HEK293T (cell line): ENCODE measurements around the gene PRIMPOL.
"Not testable (repeated sequence)": the region's sequence is repeated elsewhere in the genome, so short reads cannot be mapped to it uniquely, and the experiment has no call there.

ENCODE experiments used
- CTCF ChIA-PET: fragments of 350-600 bp; formaldehyde crosslinking; extraction: SDS; loops from one replicate; lab custom pipeline; 2021; ENCODE audit warnings: antibody characterized with exemption, inconsistent platforms; lab: Yijun Ruan, JAX
- POLR2A ChIA-PET: fragments of 350-600 bp; formaldehyde crosslinking; extraction: SDS; loops from one replicate; lab custom pipeline; 2020; ENCODE audit warnings: antibody characterized with exemption, inconsistent platforms; lab: Yijun Ruan, JAX
- DNase-seq: peaks from one replicate; pipeline ENCODE4 v3.0.0; 2012; ENCODE audit warnings: mixed read lengths; ENCODE audit errors: extremely low spot score
- ARNT ChIP-seq: fragments of 450-650 bp; IDR thresholded peaks from 2 replicates; pipeline ENCODE4 v1.6.1; 2017; ENCODE audit warnings: mild to moderate bottlenecking
- BHLHE40 ChIP-seq: fragments of 450-650 bp; IDR thresholded peaks from 2 replicates; pipeline ENCODE4 v1.6.1; 2016; ENCODE audit warnings: mild to moderate bottlenecking, moderate library complexity, borderline replicate concordance
- CTBP1 ChIP-seq: fragments of 450-650 bp; IDR thresholded peaks from 2 replicates; pipeline ENCODE4 v1.6.1; 2016; ENCODE audit warnings: borderline replicate concordance
- ELF4 ChIP-seq: fragments of 450-650 bp; IDR thresholded peaks from 2 replicates; pipeline ENCODE4 v1.6.1; 2017; ENCODE audit warnings: antibody characterized with exemption
- FOXA1 ChIP-seq: fragments of 450-650 bp; IDR thresholded peaks from 2 replicates; pipeline ENCODE4 v1.6.1; 2016; ENCODE audit warnings: mild to moderate bottlenecking
- FOXK2 ChIP-seq: fragments of 450-650 bp; IDR thresholded peaks from 2 replicates; pipeline ENCODE4 v1.6.1; 2016; ENCODE audit warnings: mild to moderate bottlenecking
- FOXM1 ChIP-seq: fragments of 450-650 bp; IDR thresholded peaks from 2 replicates; pipeline ENCODE4 v1.6.1; 2017; ENCODE audit warnings: mild to moderate bottlenecking, borderline replicate concordance
- HDGF ChIP-seq: fragments of 450-650 bp; IDR thresholded peaks from 2 replicates; pipeline ENCODE4 v1.6.1; 2017; ENCODE audit warnings: antibody characterized with exemption, borderline replicate concordance
- L3MBTL2 ChIP-seq: fragments of 450-650 bp; conservative IDR thresholded peaks from 2 replicates; pipeline ENCODE4 v1.6.1; 2016; ENCODE audit warnings: mild to moderate bottlenecking
- LEF1 ChIP-seq: fragments of 450-650 bp; IDR thresholded peaks from 2 replicates; pipeline ENCODE4 v1.6.1; 2017; ENCODE audit warnings: mild to moderate bottlenecking, borderline replicate concordance
- NFRKB ChIP-seq: fragments of 450-650 bp; IDR thresholded peaks from 2 replicates; pipeline ENCODE4 v1.6.1; 2016; ENCODE audit warnings: mild to moderate bottlenecking, moderate library complexity
- SP1 ChIP-seq: fragments of 450-650 bp; IDR thresholded peaks from 2 replicates; pipeline ENCODE4 v1.6.1; 2017
- SUZ12 ChIP-seq: fragments of 450-650 bp; IDR thresholded peaks from 2 replicates; pipeline ENCODE4 v1.6.1; 2016; ENCODE audit warnings: mild to moderate bottlenecking
- TARDBP ChIP-seq: fragments of 450-650 bp; IDR thresholded peaks from 2 replicates; pipeline ENCODE4 v1.6.1; 2016
- ZNF384 ChIP-seq: fragments of 450-650 bp; IDR thresholded peaks from 2 replicates; pipeline ENCODE4 v1.6.1; 2016
- TF ChIP-seq, protein P1 (sequence below): fragments of 450-650 bp; IDR thresholded peaks from 2 replicates; pipeline ENCODE4 v1.6.1; 2016

The PRIMPOL gene

DNA sequence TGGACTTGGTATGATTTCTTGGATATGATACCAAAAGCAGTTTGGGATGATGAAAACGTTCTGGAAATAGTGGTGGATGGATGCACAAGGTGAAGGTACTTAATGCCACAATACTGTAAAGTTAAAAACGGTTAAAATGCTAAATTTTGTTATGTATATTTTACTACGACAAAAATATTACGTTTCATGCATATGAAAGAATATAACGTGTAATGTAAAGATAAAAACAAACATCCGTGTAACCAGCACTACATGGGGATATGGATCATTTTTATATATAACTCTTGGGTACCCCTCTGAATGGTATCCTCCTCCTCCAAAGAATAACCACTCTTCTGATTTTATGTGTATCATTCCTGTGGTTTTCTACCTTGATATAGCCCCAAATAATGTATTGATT lies 85.2 kb downstream of the PRIMPOL start:
- no peak for DNase-seq
- no peak for TF ChIP-seq FOXK2
- TF ChIP-seq FOXM1, result no peak
- TF ChIP-seq FOXA1, result no peak
- no peak for TF ChIP-seq ARNT
- TF ChIP-seq ELF4, result no peak
- no peak for TF ChIP-seq CTBP1
- TF ChIP-seq TARDBP, result no peak
- no peak for TF ChIP-seq NFRKB
- no peak for TF ChIP-seq SUZ12
- TF ChIP-seq ZNF384, result no peak
- no peak for TF ChIP-seq LEF1
- POLR2A ChIA-PET, result interaction anchor here (0.7 to 2.8 kb wide), 25 partner anchors 8 to 747 kb away, joined by 3 to 43 read pairs (median 4); partner anchors contain the start of genes CASP3, HELT and PRIMPOL
- CTCF ChIA-PET, result interaction anchor here (0.7 to 1.0 kb wide), 2 partner anchors 11 to 80 kb away, joined by 4 to 8 read pairs; no protein-coding TSS in a partner anchor

DNA sequence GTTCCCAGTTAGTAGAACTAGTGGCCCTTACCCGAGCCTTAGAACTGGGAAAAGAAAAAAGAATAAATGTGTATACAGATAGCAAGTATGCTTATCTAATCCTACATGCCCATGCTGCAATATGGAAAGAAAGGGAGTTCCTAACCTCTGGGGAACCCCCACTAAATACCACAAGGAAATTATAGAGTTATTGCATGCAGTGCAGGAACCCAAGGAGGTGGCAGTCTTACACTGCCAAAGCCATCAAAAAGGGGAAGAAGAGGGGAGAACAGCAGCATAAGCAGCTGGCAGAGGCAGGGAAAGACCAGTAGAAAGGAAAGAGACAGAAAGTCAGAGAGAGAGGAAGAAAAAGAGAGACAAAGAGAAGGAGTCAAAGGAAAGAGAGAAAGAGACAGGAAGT lies 90.0 kb downstream of the PRIMPOL start:
- DNase-seq, POLR2A ChIA-PET, CTCF ChIA-PET: not testable (repeated sequence)

DNA sequence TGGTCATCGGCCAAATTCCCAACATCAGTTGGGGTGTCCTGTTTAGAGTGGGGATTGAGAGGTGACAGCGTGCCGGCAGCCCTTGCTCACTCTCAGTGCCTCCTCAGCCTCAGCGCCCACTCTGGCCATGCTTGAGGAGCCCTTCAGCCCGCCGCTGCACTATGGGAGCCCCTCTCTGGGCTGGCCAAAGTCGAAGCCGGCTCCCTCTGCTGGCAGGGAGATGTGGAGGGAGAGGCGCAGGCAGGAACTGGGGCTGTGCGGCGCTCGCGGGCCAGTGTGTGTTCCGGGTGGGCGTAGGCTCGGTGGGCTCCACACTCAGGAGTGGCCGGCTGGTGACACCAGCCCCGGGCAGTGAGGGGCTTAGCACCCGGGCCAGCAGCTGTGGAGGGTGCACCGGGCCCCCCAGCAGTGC lies 91.4 kb downstream of the PRIMPOL start:
- POLR2A ChIA-PET, result no interaction called here
- TF ChIP-seq BHLHE40, result no peak
- no peak for TF ChIP-seq L3MBTL2
- no peak for TF ChIP-seq NFRKB
- no peak for TF ChIP-seq FOXM1
- no peak for TF ChIP-seq ELF4
- no peak for TF ChIP-seq LEF1
- no peak for TF ChIP-seq ZNF384
- TF ChIP-seq FOXK2, result no peak
- TF ChIP-seq FOXA1, result no peak
- TF ChIP-seq, protein P1, sequence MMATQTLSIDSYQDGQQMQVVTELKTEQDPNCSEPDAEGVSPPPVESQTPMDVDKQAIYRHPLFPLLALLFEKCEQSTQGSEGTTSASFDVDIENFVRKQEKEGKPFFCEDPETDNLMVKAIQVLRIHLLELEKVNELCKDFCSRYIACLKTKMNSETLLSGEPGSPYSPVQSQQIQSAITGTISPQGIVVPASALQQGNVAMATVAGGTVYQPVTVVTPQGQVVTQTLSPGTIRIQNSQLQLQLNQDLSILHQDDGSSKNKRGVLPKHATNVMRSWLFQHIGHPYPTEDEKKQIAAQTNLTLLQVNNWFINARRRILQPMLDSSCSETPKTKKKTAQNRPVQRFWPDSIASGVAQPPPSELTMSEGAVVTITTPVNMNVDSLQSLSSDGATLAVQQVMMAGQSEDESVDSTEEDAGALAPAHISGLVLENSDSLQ, result no peak
- no peak for DNase-seq
- CTCF ChIA-PET, result no interaction called here

DNA sequence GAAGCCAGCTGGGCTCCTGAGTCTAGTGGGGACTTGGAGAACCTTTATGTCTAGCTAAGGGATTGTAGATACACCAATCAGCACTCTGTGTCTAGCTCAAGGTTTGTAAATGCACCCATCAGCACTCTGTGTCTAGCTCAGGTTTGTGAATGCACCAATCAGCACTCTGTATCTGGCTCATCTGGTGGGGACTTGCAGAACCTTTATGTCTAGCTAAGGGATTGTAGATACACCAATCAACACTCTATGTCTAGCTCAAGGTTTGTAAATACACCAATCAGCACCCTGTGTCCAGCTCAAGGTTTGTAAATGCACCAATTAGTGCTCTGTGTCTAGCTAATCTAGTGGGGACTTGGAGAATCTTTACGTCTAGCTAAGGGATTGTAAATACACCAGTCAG lies 92.1 kb downstream of the PRIMPOL start:
- POLR2A ChIA-PET, result interaction anchor here (2.3 kb wide), 1 partner anchor 7 kb away, joined by 9 read pairs; the partner anchor contains the start of gene CENPU
- CTCF ChIA-PET, DNase-seq: not testable (repeated sequence)

DNA sequence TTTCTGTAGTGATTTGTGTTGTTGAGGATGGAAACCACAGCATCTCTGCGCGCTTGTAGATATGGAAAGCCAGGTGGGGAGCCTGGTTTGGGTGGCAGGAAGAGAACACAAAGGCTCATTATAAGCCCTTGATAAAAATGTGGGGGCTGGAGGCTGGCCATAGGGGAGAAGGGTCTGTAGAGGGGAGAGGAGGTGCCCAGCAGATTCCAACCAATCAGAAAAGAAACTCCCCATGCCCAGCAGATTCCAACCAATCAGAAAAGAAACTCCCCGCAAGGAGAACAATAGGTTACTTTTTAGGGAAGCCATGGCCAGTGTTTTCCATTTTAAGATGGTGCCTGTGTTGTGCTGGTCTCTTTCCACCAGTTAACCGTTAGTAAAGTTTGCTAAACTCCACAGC lies 94.1 kb downstream of the PRIMPOL start:
- no peak for TF ChIP-seq TARDBP
- TF ChIP-seq SUZ12, result no peak
- TF ChIP-seq, protein P1, result no peak
- no peak for TF ChIP-seq SP1
- no peak for TF ChIP-seq LEF1
- no peak for TF ChIP-seq BHLHE40
- no peak for TF ChIP-seq HDGF
- TF ChIP-seq FOXA1, result no peak
- TF ChIP-seq CTBP1, result no peak
- no peak for TF ChIP-seq ZNF384
- no peak for TF ChIP-seq ARNT
- TF ChIP-seq ELF4, result no peak
- no peak for TF ChIP-seq FOXK2
- TF ChIP-seq FOXM1, result no peak
- no peak for TF ChIP-seq L3MBTL2
- no peak for TF ChIP-seq NFRKB
- CTCF ChIA-PET, result interaction anchor here (0.6 kb wide), 1 partner anchor 75 kb away, joined by 3 read pairs; no protein-coding TSS in a partner anchor
- no peak for DNase-seq
- POLR2A ChIA-PET, result interaction anchor here (2.3 kb wide), 1 partner anchor 9 kb away, joined by 9 read pairs; the partner anchor contains the start of gene CENPU

DNA sequence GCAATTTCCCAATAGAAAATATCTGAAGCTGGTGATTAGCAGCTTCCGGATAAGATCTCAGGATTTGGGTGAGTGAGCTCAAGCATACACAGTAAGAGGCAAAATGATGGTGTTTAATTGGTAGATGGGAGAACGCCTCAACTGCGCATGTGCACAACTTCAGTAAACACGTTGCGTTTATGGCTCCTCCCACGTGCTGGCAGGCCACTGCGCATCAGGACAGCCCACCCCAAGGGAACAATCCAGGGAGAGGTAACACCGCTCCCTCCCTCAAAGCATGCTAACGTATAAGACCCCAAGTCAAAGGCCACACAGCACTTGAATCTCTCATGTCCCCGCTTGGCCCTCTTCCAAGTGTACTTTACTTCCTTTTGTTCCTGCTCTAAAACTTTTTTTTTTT lies 94.7 kb downstream of the PRIMPOL start:
- CTCF ChIA-PET, result interaction anchor here (0.6 kb wide), 1 partner anchor 74 kb away, joined by 3 read pairs; no protein-coding TSS in a partner anchor
- POLR2A ChIA-PET, result no interaction called here

More for the DNA sequence above, 94.7 kb downstream of the PRIMPOL start:
- DNase-seq, result no peak
- TF ChIP-seq TARDBP, result no peak
- TF ChIP-seq ZNF384, result no peak
- no peak for TF ChIP-seq L3MBTL2
- no peak for TF ChIP-seq CTBP1
- no peak for TF ChIP-seq FOXA1
- TF ChIP-seq FOXK2, result no peak
- TF ChIP-seq HDGF, result no peak
- no peak for TF ChIP-seq BHLHE40
- TF ChIP-seq NFRKB, result no peak
- no peak for TF ChIP-seq ELF4
